Hepatocyte (in vitro differentiated cells): ENCODE data around the gene FARP1. TPM values are rescaled to one million over a fixed set of nuclear protein-coding genes. Genes with fewer than 3 reads are reported as not detected.

ENCODE experiments used
- DNase-seq: peaks from one replicate; pipeline ENCODE4 v3.0.0-alpha.2; 2016; ENCODE audit warnings: low spot score
- H2AFZ ChIP-seq: fragments of 200-600 bp; sonication (generic); 2 replicates; pipeline ENCODE4 v1.6.0; 2016; ENCODE audit warnings: antibody characterized with exemption, mild to moderate bottlenecking
- H3K27ac ChIP-seq: fragments of 200-600 bp; sonication (generic); 2 replicates; pipeline ENCODE4 v1.5.1; 2016; ENCODE audit warnings: mild to moderate bottlenecking
- H3K27me3 ChIP-seq: fragments of 200-600 bp; sonication (generic); 2 replicates; pipeline ENCODE4 v1.6.1; 2016
- H3K36me3 ChIP-seq: fragments of 200-600 bp; sonication (generic); replicated peaks from 2 replicates; pipeline ENCODE4 v1.5.1; 2016; ENCODE audit warnings: low read depth; ENCODE audit not compliant: insufficient read depth
- H3K4me1 ChIP-seq: fragments of 200-600 bp; sonication (generic); 2 replicates; pipeline ENCODE4 v1.5.1; 2016; ENCODE audit warnings: mild to moderate bottlenecking, moderate library complexity; ENCODE audit not compliant: insufficient read depth
- H3K4me2 ChIP-seq: fragments of 200-600 bp; sonication (generic); 2 replicates; pipeline ENCODE4 v1.6.0; 2016
- H3K4me3 ChIP-seq: fragments of 200-600 bp; sonication (generic); 2 replicates; pipeline ENCODE4 v1.5.1; 2016; ENCODE audit warnings: mild to moderate bottlenecking
- H3K79me2 ChIP-seq: fragments of 200-600 bp; sonication (generic); 2 replicates; pipeline ENCODE4 v1.6.0; 2017; ENCODE audit warnings: mild to moderate bottlenecking
- H3K9me2 ChIP-seq: fragments of 200-600 bp; sonication (generic); replicated peaks from 2 replicates; pipeline ENCODE4 v1.6.0; 2017; ENCODE audit warnings: mild to moderate bottlenecking; ENCODE audit not compliant: insufficient read depth
- H3K9me3 ChIP-seq: fragments of 200-600 bp; sonication (generic); 2 replicates; pipeline ENCODE4 v1.5.1; 2016; ENCODE audit warnings: low read depth, mild to moderate bottlenecking
- H4K20me1 ChIP-seq: fragments of 200-600 bp; sonication (generic); 2 replicates; pipeline ENCODE4 v1.6.0; 2016; ENCODE audit warnings: mild to moderate bottlenecking; ENCODE audit not compliant: insufficient read depth, poor library complexity, severe bottlenecking
- EZH2 ChIP-seq: fragments of 200-600 bp; sonication (generic); IDR thresholded peaks from 2 replicates; pipeline ENCODE4 v1.6.1; 2016; ENCODE audit warnings: antibody characterized with exemption, mild to moderate bottlenecking, borderline replicate concordance
- EZH2phosphoT487 ChIP-seq: fragments of 200-600 bp; sonication (generic); IDR thresholded peaks from one replicate; pipeline ENCODE4 v1.6.1; 2018; ENCODE audit warnings: antibody characterized with exemption, mild to moderate bottlenecking, low read depth, moderate library complexity; ENCODE audit not compliant: unreplicated experiment, severe bottlenecking
- WGBS: methylation state at CpG from one replicate; pipeline ENCODE4 v1.1.6; 2016; ENCODE audit warnings: low lambda C conversion rate; ENCODE audit errors: missing lambda C conversion rate; 5-methylcytosine and 5-hydroxymethylcytosine counted together
- polyA plus RNA-seq: library from polyadenylated mRNA; unstranded; fragments of >200 nt; fragmentation: Nextera tagmentation; extraction: Ambion mirVana; gene quantifications from 2 replicates; pipeline ENCODE4 v1.2.1, GENCODE V29; 2016
- total RNA-seq: library from RNA; depleted of rRNA; stranded (reverse); fragments of >200 nt; gene quantifications from 2 replicates; pipeline ENCODE4 v1.2.3, GENCODE V29; 2014
- TF ChIP-seq, protein P1 (sequence below): fragments of 200-600 bp; sonication (generic); IDR thresholded peaks from 2 replicates; pipeline ENCODE4 v1.5.1; 2016; ENCODE audit warnings: antibody characterized with exemption, mild to moderate bottlenecking; ENCODE audit not compliant: poor library complexity

Gene FARP1
- total and polyA plus RNA-seq, 2 experiments from 2014 or later: 35.5 to 68.7 TPM

DNA sequence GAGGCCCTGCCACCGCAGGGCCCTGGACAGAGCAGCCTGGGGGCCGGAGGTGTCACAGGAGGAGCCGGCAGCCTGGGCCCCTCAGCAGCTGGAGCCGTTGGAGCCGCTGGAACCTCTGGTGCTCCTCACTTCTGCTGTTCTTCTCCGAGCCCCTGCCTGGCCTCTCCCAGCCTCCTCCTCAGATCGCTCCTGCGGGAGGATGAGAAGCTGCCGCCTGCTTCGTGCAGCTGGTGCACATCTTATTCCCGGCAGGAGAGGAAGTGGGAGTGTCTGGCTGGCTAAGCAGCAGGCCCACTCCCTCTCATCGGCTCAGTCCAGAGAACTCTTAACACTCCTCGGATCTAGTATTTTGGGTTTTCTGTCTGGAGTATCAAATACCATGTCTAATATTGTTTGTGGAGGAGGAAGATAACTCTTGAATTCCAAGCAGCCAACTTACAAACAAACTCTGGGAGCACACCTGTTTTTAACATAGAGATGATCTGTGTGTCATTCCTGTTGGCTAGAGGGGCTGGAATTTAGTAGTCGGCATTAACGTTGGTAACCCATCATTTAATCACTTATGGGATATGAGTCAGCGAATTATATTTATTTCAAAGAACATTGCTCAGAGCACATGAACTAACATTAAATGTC, 71.2 kb downstream of the FARP1 start:
- TF ChIP-seq EZH2 (no peak), EZH2phosphoT487 (no peak)
- TF ChIP-seq, protein P1, sequence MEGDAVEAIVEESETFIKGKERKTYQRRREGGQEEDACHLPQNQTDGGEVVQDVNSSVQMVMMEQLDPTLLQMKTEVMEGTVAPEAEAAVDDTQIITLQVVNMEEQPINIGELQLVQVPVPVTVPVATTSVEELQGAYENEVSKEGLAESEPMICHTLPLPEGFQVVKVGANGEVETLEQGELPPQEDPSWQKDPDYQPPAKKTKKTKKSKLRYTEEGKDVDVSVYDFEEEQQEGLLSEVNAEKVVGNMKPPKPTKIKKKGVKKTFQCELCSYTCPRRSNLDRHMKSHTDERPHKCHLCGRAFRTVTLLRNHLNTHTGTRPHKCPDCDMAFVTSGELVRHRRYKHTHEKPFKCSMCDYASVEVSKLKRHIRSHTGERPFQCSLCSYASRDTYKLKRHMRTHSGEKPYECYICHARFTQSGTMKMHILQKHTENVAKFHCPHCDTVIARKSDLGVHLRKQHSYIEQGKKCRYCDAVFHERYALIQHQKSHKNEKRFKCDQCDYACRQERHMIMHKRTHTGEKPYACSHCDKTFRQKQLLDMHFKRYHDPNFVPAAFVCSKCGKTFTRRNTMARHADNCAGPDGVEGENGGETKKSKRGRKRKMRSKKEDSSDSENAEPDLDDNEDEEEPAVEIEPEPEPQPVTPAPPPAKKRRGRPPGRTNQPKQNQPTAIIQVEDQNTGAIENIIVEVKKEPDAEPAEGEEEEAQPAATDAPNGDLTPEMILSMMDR: no peak
- Histone ChIP-seq H4K20me1 (peaks cover 2% of the 10 kb centered on the region), H3K4me1 (peaks cover 23% of the 10 kb centered on the region), H2AFZ (no peak overlapping the region), H3K79me2 (peaks cover 82% of the 10 kb centered on the region), H3K9me3 (no peaks in the 10 kb centered on the region), H3K27me3 (no peaks in the 10 kb centered on the region), H3K27ac (peak overlapping the region; percentile 61), H3K36me3 (no peaks in the 10 kb centered on the region), H3K9me2 (no peaks in the 10 kb centered on the region), H3K4me3 (no peak overlapping the region), H3K4me2 (peak overlapping the region; percentile 66)
- DNase-seq: peak; percentile 47
- WGBS: 29% methylated on average over 16 of the region's 16 CpGs

DNA sequence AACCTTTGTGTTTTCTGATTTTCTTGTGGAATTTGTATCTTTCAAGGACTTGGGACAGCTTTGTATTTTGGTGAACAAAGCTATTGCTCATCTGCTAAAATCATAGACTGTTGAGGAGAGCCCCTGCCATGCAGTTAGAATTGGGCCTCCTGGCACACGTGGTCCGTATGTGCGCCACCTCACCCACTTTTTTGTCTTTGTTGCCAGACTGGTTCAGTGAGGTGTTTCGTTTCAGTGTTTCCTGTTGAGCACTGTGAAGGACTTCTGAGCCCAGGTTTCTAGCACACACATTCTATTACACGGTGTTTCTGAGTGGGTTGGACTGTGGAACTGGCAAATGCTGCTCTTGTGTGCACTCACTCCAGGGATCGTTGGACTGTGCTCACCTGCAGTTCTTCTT, 71.8 kb downstream of the FARP1 start:
- WGBS: 75% methylated on average over 6 of the region's 6 CpGs
- Histone ChIP-seq H2AFZ (no peak overlapping the region), H3K36me3 (no peaks in the 10 kb centered on the region), H4K20me1 (peaks cover 2% of the 10 kb centered on the region), H3K9me3 (no peaks in the 10 kb centered on the region), H3K9me2 (no peaks in the 10 kb centered on the region), H3K79me2 (peaks cover 83% of the 10 kb centered on the region), H3K4me1 (peaks cover 25% of the 10 kb centered on the region), H3K27ac (peak overlapping the region; percentile 61), H3K4me2 (peak overlapping the region; percentile 66), H3K27me3 (no peaks in the 10 kb centered on the region), H3K4me3 (no peak overlapping the region)
- TF ChIP-seq, protein P1: no peak
- TF ChIP-seq EZH2 (no peak), EZH2phosphoT487 (no peak)
- DNase-seq: peak; percentile 13

DNA sequence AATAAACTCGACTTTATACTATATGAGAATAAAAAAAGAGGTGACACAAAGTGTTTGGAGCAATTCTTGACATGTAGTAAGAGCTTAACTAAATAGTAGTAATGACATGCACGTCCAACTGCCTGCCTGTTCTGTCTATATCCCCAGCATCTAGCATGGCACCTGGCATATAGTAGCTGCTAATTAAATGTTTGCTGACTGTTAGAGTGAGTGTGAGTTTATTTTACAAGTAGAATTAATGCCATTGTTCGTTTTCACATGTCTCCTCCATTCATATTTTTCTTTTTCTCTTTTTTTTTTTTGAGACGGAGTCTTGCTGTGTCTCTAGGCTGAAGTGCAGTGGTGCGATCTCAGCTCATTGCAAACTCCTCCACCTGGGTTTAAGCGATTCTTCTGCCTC, 72.6 kb downstream of the FARP1 start:
- Histone ChIP-seq H3K4me1 (peaks cover 33% of the 10 kb centered on the region), H3K9me2 (no peaks in the 10 kb centered on the region), H3K4me2 (no peak overlapping the region), H3K27me3 (no peaks in the 10 kb centered on the region), H4K20me1 (peaks cover 2% of the 10 kb centered on the region), H3K4me3 (no peak overlapping the region), H3K9me3 (no peaks in the 10 kb centered on the region), H3K27ac (no peak overlapping the region), H3K36me3 (no peaks in the 10 kb centered on the region), H3K79me2 (peaks cover 81% of the 10 kb centered on the region), H2AFZ (no peak overlapping the region)
- TF ChIP-seq EZH2: no peak
- no peak for TF ChIP-seq EZH2phosphoT487
- TF ChIP-seq, protein P1: no peak
- 92% methylated on average over 6 of the region's 6 CpGs for WGBS
- DNase-seq: no peak
